HG03457 (cell line): ENCODE data around the gene ARHGAP11A.
"Not testable (repeated sequence)": the region's sequence is repeated elsewhere in the genome, so short reads cannot be mapped to it uniquely, and the experiment has no call there.

Experiments
- ATAC-seq: cut with Tn5 transposase; IDR thresholded peaks from one replicate; pipeline ENCODE4 v1.9.1; 2021; ENCODE audit warnings: moderate number of reproducible peaks; ENCODE audit not compliant: unreplicated experiment

ARHGAP11A gene, protein sequence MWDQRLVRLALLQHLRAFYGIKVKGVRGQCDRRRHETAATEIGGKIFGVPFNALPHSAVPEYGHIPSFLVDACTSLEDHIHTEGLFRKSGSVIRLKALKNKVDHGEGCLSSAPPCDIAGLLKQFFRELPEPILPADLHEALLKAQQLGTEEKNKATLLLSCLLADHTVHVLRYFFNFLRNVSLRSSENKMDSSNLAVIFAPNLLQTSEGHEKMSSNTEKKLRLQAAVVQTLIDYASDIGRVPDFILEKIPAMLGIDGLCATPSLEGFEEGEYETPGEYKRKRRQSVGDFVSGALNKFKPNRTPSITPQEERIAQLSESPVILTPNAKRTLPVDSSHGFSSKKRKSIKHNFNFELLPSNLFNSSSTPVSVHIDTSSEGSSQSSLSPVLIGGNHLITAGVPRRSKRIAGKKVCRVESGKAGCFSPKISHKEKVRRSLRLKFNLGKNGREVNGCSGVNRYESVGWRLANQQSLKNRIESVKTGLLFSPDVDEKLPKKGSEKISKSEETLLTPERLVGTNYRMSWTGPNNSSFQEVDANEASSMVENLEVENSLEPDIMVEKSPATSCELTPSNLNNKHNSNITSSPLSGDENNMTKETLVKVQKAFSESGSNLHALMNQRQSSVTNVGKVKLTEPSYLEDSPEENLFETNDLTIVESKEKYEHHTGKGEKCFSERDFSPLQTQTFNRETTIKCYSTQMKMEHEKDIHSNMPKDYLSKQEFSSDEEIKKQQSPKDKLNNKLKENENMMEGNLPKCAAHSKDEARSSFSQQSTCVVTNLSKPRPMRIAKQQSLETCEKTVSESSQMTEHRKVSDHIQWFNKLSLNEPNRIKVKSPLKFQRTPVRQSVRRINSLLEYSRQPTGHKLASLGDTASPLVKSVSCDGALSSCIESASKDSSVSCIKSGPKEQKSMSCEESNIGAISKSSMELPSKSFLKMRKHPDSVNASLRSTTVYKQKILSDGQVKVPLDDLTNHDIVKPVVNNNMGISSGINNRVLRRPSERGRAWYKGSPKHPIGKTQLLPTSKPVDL

DNA sequence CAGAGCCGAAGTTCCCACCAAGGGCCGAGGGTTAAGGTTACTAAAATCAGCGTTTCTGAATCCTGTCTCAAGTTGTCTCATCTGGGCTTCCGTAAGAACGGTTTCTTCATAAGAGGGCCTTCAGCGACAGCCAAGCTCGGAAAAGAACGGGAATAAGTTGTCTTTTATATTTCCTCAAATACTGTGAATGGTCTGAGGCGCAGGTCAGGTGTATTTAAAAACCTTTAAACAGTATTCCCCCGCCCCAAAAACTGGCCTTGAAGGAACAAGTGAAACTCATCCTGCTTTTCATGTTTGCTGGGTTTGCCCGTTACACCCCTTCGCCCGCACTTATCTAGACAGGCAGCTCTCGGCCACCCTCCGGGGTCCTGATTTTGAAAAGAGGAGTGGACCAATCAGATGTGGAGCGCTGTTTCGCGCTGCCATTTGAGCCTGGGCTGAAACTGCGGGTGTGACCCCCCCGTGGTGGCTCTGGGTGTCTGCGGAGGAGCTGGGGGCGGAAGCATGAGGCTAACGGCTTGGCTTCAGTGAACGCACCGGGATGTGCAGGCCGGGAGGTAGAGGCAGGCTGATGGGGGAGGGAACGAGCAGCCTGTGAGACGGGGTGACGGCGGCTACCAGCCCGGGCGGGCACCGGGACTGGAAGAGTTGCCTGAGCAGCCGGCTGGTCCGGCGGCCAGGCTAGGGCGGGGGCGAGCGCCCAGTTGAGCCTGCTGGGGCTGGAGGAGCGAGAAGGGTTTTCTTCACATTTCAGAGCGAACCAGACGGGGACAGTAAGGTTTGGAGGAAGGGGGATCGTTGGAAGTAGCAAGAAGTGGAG lies at the start of gene ARHGAP11A:
ARHGAP11A (plus strand) TSS at position 454 of the 820 bp plus-strand sequence. CDS start 708 bp downstream, outside the sequence.
- ATAC-seq, result peak; percentile 62

DNA sequence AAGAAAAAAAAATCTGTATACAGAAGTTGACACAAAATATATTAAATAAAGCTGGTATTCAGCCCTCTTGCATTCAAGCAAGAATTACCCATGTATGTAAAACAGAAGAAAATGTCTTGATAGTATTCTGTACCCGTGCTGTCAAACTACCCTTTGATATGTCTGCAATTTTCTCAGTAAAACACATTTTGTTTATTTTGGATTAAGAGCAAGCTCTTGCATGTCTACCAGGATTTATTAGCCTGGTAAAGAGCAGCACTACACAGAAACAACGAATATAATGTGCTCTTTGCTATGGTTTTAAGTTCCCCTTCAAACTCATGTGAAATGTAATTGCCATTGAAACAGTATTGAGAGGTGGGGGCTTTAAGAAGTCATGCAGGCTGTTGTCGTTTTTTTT lies 46.3 kb upstream of the ARHGAP11A start:
- ATAC-seq, result not testable (repeated sequence)

DNA sequence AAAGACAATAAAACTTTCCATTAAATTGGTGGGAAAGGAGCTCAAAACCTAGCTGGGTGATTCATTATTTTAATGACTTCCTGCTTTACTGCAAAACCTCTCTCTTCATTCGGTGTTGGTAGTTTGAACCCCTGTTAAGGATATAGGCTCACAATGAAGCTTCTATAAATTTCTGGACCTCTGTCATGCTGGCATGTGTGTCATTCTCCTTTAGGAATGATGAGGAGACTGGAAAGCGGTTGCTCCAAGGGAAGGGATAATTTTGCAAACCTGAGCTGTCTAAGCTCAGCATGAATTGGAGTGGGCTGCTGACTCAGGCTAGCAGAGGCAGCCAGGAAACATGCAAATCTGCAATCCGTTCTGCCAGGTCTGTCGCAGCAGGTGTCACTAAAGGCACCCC lies 36.8 kb upstream of the ARHGAP11A start:
- not testable (repeated sequence) for ATAC-seq

DNA sequence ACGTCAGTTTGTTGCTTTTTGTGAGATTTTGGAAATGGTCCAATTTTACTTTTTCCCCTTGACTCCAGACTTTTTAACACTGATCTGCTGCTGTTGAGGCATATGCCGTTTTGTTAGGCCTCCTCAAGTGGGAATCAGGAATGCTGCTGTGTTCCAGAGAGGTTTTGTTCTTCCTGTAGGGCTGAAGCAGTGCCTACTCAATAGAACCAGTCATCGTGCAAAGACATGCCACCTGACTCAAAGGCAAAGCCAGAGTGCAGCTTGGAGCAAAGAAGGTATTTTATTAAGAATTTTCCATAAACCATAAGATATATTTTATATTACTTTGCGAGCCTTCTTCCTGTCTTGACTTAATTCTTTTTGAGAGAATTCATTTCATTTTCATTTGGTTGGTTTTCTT lies 29.5 kb upstream of the ARHGAP11A start:
- not testable (repeated sequence) for ATAC-seq

DNA sequence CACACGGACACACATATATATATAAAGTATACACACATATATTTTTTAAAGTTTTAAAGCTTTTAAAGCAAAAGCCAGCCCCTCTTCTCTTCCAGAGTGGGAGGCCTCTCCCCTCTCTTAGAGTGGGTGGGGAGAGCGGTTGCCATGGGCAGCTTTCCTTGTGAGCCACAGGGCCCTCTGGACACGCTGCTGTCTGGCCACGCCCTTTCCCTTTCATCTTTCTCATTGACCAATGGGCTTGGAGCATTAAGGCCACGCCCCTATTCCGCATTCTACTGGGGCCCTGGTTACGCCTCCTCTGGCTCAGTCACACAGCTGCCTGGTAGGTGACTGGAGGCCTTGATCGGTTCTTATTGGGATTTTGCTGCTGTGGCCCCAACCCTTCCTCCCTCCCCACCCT lies 22.2 kb upstream of the ARHGAP11A start, which contains the start of gene GOLGA8N:
GOLGA8N (plus strand) TSS at position 306 of the 400 bp plus-strand sequence.
- not testable (repeated sequence) for ATAC-seq

DNA sequence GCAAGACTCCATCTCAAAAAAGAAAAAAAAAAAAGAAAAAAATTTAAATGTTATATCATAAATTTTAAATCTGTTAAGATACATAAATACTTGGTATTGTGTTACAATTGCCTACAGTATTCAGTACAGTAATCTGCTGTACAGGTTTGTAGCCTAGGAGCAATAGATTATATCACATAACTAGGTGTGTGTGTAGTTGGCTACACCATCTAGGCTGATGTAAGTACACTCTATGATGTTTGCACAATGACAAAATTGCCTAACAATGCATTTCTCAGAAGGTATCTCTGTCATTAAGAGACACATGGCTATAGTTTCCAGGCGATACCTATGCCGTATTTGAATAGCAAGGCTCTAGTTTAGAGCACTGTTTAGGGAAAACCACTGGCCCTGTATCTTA lies 5.8 kb upstream of the ARHGAP11A start:
- ATAC-seq, result not testable (repeated sequence)

DNA sequence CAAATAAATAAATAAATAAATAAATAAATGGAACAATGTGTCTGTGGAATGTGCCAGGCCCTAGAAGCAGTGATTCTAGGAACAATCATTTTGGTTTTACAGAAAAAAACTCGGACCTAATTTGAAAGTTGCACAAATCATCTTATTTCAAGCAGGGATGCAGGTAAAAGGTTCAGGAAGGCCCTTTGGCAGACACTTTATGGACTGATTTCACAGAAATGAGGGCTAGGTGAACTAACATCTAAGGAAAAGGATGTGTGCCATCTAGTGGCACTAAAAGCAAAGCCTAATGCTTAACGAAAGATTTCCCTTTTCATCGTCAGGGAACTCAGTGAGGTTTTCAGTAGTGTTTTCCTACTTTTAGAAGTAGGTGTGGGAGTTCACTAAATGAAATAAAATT lies 4.6 kb upstream of the ARHGAP11A start:
- ATAC-seq, result not testable (repeated sequence)

DNA sequence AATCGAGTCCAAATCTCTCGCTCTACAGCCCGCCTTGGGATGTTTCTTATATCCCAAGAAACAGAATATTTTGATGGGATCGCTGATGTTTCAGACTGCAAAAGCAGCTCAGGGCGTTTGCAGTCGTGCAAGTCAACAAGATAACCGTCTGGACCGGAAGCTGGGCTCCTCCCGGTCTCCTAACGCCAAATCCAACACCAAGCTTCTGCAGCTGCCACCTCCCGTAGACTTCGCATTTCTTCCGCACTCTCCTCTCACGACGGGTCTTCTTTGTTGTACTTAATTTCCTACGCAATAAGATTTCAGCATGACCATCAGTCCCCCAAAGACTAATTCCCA lies 623 bp upstream of the ARHGAP11A start:
- peak; percentile 4 for ATAC-seq

DNA sequence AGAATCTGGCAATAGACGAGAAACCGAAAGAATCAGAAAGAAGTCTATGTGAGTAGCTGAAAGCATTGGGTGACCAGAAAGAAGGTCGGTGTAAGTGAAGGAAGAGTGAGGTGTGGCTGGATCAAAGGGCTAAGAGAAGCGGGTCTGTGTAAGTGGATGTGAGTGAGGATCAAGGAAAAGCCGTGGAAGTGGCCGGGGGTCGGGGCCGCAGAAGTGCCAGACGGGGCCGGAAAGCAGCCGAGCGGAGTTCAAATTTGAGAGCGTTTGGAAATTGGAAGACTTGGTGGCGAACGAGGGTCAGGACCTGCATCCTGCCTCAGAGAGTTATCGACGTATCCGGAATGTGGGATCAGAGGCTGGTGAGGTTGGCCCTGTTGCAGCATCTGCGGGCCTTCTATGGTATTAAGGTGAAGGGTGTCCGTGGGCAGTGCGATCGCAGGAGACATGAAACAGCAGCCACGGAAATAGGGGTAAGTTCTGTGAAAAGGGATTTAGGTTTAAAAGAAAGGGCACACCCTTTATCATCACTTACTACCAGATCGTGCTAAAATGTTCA lies 645 bp downstream of the ARHGAP11A start:
- peak; percentile 3 for ATAC-seq

DNA sequence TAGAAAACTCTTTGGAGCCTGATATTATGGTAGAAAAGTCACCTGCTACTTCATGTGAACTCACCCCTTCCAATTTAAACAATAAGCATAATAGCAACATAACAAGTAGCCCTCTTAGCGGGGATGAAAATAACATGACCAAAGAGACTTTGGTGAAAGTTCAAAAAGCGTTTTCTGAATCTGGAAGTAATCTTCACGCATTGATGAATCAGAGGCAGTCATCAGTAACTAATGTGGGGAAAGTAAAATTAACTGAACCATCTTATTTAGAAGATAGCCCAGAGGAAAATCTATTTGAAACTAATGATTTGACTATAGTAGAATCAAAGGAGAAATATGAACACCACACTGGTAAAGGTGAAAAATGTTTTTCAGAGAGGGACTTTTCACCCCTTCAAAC lies 21.1 kb downstream of the ARHGAP11A start:
- ATAC-seq, result no peak

DNA sequence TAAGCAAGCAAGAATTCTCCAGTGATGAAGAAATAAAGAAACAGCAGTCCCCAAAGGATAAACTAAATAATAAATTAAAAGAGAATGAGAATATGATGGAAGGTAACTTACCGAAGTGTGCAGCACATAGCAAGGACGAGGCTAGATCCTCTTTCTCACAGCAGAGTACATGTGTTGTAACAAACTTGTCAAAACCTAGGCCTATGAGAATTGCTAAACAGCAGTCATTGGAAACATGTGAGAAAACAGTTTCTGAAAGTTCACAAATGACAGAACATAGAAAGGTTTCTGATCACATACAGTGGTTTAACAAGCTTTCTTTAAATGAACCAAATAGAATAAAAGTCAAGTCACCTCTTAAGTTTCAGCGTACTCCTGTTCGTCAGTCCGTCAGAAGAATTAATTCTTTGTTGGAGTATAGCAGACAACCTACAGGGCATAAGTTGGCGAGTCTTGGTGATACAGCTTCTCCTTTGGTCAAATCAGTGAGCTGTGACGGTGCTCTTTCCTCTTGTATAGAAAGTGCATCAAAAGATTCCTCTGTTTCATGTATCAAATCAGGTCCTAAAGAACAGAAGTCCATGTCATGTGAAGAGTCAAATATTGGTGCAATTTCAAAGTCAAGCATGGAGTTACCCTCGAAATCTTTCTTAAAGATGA lies 21.7 kb downstream of the ARHGAP11A start:
- no peak for ATAC-seq

DNA sequence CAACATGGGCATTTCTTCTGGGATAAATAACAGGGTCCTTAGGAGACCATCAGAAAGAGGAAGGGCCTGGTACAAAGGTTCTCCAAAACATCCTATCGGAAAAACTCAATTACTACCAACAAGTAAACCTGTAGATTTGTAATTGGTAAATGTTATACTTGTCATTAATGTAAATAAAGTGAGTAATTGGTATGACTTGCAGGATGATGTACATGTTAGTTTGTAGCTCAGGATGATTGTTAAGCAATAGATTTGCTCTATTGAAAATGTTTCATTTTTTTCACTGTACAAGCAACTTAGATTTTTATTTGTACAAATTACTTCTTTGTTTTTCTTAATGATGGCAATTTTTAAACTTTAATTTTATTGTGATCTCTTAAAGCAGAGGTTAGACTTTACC lies 22.4 kb downstream of the ARHGAP11A start:
- ATAC-seq, result no peak

DNA sequence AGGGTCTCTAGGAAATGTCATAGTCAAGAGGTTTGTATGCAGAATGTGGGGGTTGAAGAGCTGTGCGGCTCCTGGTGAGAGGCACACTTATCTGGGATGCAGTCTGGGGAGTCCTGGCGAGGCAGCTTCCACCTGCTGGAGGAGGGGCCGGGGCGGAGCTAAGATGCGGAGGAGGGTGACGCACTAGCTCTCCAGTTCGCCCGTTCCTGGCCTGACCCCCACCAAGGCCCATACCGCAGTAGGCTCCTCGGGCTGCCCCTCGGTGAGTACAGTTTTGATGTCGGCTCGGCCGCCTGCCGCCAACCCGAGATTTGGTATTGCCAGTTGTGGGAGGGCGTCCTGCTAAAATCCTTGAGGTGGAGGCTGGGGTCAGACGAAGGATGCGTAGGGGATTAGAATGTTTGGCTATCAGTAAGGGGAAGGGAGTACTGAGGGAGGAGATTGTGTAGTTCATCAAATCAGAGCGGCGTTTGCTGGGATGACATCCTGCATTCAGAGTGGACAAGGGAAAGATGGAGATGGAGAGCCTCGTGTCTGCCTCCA lies 26.3 kb downstream of the ARHGAP11A start, which contains the start of gene SCG5:
SCG5 (plus strand) TSS at position 194 of the 543 bp plus-strand sequence. CDS start 1,883 bp downstream, outside the sequence.
- ATAC-seq, result no peak

DNA sequence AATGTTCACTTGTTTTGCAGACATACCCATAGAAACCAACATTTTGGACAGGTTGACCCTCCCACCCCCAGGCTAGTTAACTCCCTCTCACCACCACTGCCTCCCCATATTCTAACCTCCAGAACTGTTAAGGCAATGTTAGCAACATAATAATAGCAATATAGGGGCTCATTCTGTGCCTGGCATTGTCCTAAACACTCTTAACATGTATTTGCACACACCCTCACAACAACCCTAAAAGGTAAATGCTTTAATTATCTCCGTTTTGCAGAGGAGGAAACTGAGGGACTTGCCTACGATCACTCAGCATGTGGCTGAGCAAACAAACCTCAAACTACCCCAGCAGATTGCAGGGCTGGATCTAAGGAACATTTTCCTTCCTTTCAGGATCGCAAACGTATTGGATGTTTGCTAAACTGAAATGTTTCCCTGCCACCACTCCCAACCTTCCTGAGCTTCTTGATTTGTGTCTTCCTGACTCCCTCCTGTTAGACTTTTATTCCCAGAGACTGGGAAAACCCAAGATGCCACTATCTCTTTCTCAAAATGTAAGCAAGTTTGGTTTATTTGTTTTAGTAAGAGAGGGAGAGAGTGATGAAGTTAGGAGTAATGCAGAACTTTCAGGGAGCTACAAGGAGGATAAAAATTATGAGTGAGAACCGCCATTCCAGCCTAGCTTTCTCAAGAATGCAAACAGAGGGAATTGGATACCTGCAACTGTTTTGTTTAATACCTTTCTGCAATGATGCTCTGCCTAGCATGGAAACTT lies 27.5 kb downstream of the ARHGAP11A start:
- ATAC-seq, result no peak

DNA sequence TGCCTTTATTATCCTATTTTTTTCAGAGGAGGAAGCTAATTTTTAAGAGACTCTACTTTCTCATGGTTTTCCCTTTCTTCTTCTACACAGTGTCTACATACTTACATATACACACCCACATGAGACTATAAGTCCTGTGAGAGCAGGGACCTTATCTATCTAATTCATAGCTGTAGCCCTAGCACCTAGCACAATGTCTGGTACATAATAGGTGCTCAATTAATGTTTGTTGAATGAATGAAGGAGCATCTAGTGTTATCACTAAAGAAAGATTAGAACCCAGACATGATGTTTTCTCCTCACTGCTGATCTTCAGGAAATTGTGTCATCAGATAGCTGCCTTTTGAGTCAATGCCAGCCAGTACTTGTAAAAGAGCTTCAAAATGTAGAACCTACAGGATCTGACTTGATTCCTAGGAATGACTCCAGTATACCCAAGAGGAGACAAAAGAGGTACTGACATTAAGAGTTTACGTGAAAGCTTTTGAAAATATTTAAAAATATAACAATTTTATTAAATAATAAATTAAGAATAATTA lies 28.7 kb downstream of the ARHGAP11A start:
- ATAC-seq, result no peak

DNA sequence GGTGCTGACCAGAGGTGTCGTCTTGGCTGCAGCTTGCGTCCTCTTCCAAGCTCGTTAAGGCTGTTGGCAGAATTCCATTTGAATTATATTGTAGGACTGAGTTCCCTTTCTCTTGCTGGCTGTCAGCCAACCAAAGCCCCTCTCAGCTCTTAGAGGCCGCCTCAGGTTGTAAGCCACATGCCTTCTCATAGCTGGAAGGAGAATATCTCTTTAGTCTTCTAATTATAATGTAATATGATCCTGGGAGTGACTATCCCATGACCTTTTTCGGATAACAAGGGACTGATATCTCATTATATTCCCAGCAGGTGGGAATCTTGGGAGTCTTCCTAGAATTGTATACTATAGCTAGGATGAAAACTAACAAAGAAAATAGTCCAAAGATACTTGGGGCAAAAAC lies 31.0 kb downstream of the ARHGAP11A start:
- ATAC-seq, result no peak

DNA sequence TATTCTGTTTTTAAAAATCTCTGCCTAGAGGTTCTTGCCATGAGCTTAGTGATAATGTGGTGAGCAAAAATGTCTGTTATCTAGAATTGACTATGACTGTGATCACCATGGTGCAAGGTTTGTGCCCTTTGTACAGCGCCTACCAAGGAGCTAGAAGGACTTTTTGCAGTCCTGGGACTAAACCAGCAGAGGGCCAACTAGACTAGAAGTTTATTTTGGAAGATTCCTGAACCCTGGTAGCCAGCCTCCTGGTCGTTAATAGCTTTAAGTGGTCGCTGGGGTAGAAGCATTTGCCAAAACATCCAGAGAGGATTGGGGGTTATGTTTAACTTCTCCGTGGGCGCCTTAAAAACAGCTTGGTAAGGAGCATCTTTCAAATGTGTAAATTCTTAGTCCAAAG lies 34.0 kb downstream of the ARHGAP11A start:
- ATAC-seq, result no peak

DNA sequence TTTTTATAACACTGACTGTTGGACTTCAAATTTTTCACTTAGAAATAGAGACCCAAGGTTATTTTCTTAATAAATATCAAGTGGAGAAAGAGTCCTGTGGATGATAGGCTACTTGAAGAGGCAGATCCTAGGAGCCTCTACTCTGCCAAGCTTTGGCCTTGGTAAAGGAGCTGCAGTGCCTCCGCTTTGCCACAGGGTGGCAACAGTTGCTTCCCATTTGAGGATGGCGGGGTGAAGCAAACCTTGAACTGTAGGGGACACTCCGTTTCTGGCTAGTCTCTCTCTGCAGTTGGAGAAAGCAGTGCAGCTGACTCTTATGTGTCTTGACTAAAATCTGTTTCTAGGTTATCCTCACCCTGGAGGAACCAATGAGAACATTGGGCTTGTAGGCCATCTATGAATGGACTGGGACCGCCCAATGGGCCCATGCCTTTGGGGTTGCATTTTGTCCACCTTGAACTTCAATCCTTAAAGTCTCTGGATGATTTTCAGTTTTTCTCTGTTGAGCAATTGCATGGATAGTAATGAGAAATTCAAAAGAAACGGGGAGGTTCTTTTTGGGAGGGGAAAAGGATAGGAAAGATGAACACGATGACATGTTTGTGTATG lies 36.0 kb downstream of the ARHGAP11A start:
- ATAC-seq, result no peak
